Trophoblast cell (in vitro differentiated cells and primary cell): ENCODE data around the gene VRTN.

Source experiments
- DNase-seq, 2 donors: peaks; one replicate each; pipeline ENCODE4 v3.0.0-alpha.2; 2016
- H2AFZ ChIP-seq: 2 replicates; pipeline ENCODE4 v1.6.1; 2013; ENCODE audit warnings: low read length, moderate library complexity, mild to moderate bottlenecking; ENCODE audit not compliant: insufficient read depth, poor library complexity
- H2AK5ac ChIP-seq: 2 replicates; pipeline ENCODE4 v1.6.1; 2013; ENCODE audit warnings: mild to moderate bottlenecking, low read length
- H2BK120ac ChIP-seq: 2 replicates; pipeline ENCODE4 v1.6.1; 2013; ENCODE audit warnings: low read length, mild to moderate bottlenecking, moderate library complexity; ENCODE audit not compliant: insufficient read depth, poor library complexity
- H2BK12ac ChIP-seq: 2 replicates; pipeline ENCODE4 v1.6.1; 2013; ENCODE audit warnings: mild to moderate bottlenecking, low read length, moderate library complexity
- H2BK5ac ChIP-seq: 2 replicates; pipeline ENCODE4 v1.6.1; 2013; ENCODE audit warnings: low read length, low read depth, moderate library complexity, mild to moderate bottlenecking; ENCODE audit not compliant: poor library complexity
- H3K14ac ChIP-seq: 2 replicates; pipeline ENCODE4 v1.6.1; 2013; ENCODE audit warnings: mild to moderate bottlenecking, low read length
- H3K18ac ChIP-seq: 2 replicates; pipeline ENCODE4 v1.6.1; 2013; ENCODE audit warnings: mild to moderate bottlenecking, low read length
- H3K23ac ChIP-seq: 2 replicates; pipeline ENCODE4 v1.6.1; 2013; ENCODE audit warnings: low read length
- H3K27ac ChIP-seq: 2 replicates; pipeline ENCODE4 v1.5.1; 2013; ENCODE audit warnings: low read depth, mild to moderate bottlenecking, inconsistent platforms, low read length, moderate library complexity
- H3K27me3 ChIP-seq: 2 replicates; pipeline ENCODE4 v1.6.1; 2013; ENCODE audit warnings: inconsistent platforms, mild to moderate bottlenecking, low read length, moderate library complexity; ENCODE audit not compliant: insufficient read depth
- H3K36me3 ChIP-seq, 2 experiments: 1 replicate in 1 of 2; 2 replicates in 1 of 2; pipeline ENCODE4 v1.6.1; 2013; ENCODE audit warnings: low read length in 2 of 2, mild to moderate bottlenecking in 2 of 2, moderate library complexity in 1 of 2; ENCODE audit not compliant: insufficient read depth in 2 of 2, control insufficient read depth in 1 of 2
- H3K4ac ChIP-seq: 2 replicates; pipeline ENCODE4 v1.6.1; 2013; ENCODE audit warnings: low read depth, mild to moderate bottlenecking, low read length, moderate library complexity
- H3K4me1 ChIP-seq, 2 experiments: 1 replicate in 1 of 2; 2 replicates in 1 of 2; pipeline ENCODE4 v1.6.1; 2013; ENCODE audit warnings: low read length in 2 of 2, mild to moderate bottlenecking in 2 of 2, moderate library complexity in 1 of 2; ENCODE audit not compliant: insufficient read depth in 2 of 2, control insufficient read depth in 1 of 2
- H3K4me2 ChIP-seq: 2 replicates; pipeline ENCODE4 v1.6.1; 2013; ENCODE audit warnings: inconsistent platforms, mild to moderate bottlenecking, low read length, moderate library complexity
- H3K4me3 ChIP-seq: 2 replicates; pipeline ENCODE4 v1.5.1; 2013; ENCODE audit warnings: mild to moderate bottlenecking, low read depth, low read length, inconsistent platforms
- H3K79me1 ChIP-seq: one replicate; pipeline ENCODE4 v1.6.1; 2013; ENCODE audit warnings: low read length
- H3K79me2 ChIP-seq: 2 replicates; pipeline ENCODE4 v1.6.1; 2013; ENCODE audit warnings: low read length, mild to moderate bottlenecking; ENCODE audit not compliant: control insufficient read depth, insufficient read depth, poor library complexity
- H3K9ac ChIP-seq: 2 replicates; pipeline ENCODE4 v1.6.1; 2013; ENCODE audit warnings: mild to moderate bottlenecking, low read length
- H3K9me3 ChIP-seq: 2 replicates; pipeline ENCODE4 v1.6.1; 2013; ENCODE audit warnings: low read depth, mild to moderate bottlenecking, control low read depth, inconsistent platforms, low read length; ENCODE audit not compliant: insufficient read depth
- H4K12ac ChIP-seq: 2 replicates; pipeline ENCODE4 v1.6.1; 2013; ENCODE audit warnings: low read depth, mild to moderate bottlenecking, low read length, moderate library complexity
- H4K8ac ChIP-seq: 2 replicates; pipeline ENCODE4 v1.6.1; 2013; ENCODE audit warnings: low read depth, mild to moderate bottlenecking, low read length, moderate library complexity
- H4K91ac ChIP-seq: one replicate; pipeline ENCODE4 v1.6.1; 2013; ENCODE audit warnings: low read depth, mild to moderate bottlenecking, low read length, moderate library complexity
- WGBS: extraction: QIAGEN DNeasy Blood & Tissue Kit; methylation state at CpG from one replicate; pipeline ENCODE4 v1.1.7; 2013; ENCODE audit warnings: missing lambda C conversion rate; ENCODE audit not compliant: insufficient read length, insufficient coverage; ENCODE audit errors: extremely low coverage; 5-methylcytosine and 5-hydroxymethylcytosine counted together

The VRTN gene

DNA sequence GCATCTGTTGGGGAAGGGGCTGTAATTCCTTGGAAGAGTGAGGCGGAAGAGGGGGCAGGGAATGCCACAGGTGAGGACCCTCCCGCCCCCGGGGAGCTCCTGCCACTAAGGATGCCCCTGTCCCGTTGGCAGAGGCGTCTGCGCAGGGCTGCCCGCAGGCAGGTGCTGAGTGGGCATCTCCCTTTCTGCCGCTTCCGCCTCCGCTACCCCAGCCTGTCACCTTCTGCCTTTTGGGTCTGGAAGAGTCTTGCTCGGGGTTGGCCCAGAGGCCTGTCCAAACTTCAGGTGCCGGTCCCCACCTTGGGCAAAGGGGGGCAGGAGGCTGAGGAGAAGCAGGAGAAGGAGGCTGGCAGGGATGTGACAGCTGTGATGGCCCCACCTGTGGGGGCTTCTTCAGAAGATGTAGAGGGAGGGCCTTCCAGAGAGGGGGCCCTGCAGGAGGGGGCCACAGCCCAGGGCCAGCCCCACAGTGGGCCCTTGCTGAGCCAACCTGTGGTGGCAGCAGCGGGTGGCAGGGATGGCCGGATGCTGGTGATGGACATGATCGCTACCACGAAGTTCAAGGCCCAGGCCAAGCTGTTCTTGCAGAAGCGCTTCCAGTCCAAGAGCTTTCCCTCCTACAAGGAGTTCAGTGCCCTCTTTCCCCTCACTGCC, 10.0 kb downstream of the VRTN start:
- Histone ChIP-seq H3K14ac (no peak overlapping the region), H2AK5ac (no peak overlapping the region), H3K79me2 (no peaks in the 10 kb centered on the region), H3K36me3 (no peaks in the 10 kb centered on the region), H2AFZ (no peak overlapping the region), H3K4me3 (no peak overlapping the region), H4K12ac (no peak overlapping the region), H3K23ac (no peak overlapping the region), H3K9ac (no peak overlapping the region), H3K4ac (no peak overlapping the region), H3K4me1 (no peaks in the 10 kb centered on the region), H2BK12ac (no peak overlapping the region), H4K91ac (no peak overlapping the region), H2BK5ac (no peak overlapping the region), H3K79me1 (no peaks in the 10 kb centered on the region), H3K27me3 (no peaks in the 10 kb centered on the region), H3K9me3 (no peaks in the 10 kb centered on the region), H4K8ac (no peak overlapping the region), H3K27ac (no peak overlapping the region), H2BK120ac (no peak overlapping the region), H3K18ac (no peak overlapping the region), H3K4me2 (no peak overlapping the region)
- DNase-seq, result no peak
- no CpG with 5 or more reads among the region's 17 CpGs for WGBS

DNA sequence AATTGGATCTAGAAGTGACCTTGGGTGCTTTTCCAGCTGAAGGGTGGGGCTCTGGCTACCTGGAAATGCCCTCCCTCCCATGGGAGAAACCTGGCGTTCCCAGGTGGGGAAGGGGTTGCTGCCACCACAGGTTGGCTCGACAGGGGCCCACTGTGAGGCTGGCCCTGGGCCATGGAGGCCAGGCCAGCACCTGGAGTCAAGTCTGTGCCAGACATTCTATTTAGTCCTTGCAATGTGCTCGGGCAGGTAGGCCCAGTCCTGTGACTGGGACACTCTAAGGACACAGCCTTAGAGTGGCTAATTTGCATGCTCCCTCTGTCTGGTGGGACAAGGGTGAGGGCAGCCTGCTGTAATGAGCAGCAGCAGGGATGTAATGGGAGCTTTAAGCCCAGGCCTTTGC, 11.9 kb downstream of the VRTN start:
- Histone ChIP-seq H3K14ac (no peak overlapping the region), H3K27me3 (no peaks in the 10 kb centered on the region), H2AK5ac (no peak overlapping the region), H3K36me3 (no peaks in the 10 kb centered on the region), H3K4me3 (no peak overlapping the region), H3K18ac (no peak overlapping the region), H4K8ac (no peak overlapping the region), H3K4me1 (no peaks in the 10 kb centered on the region), H2BK120ac (no peak overlapping the region), H3K4me2 (no peak overlapping the region), H3K79me1 (no peaks in the 10 kb centered on the region), H2BK5ac (no peak overlapping the region), H4K91ac (no peak overlapping the region), H4K12ac (no peak overlapping the region), H3K9me3 (no peaks in the 10 kb centered on the region), H3K79me2 (no peaks in the 10 kb centered on the region), H3K23ac (no peak overlapping the region), H3K4ac (no peak overlapping the region), H3K9ac (no peak overlapping the region), H2BK12ac (no peak overlapping the region), H2AFZ (no peak overlapping the region), H3K27ac (no peak overlapping the region)
- DNase-seq, result peak in 1 of 2 donors; percentile 29
- no CpG with 5 or more reads among the region's 3 CpGs for WGBS

DNA sequence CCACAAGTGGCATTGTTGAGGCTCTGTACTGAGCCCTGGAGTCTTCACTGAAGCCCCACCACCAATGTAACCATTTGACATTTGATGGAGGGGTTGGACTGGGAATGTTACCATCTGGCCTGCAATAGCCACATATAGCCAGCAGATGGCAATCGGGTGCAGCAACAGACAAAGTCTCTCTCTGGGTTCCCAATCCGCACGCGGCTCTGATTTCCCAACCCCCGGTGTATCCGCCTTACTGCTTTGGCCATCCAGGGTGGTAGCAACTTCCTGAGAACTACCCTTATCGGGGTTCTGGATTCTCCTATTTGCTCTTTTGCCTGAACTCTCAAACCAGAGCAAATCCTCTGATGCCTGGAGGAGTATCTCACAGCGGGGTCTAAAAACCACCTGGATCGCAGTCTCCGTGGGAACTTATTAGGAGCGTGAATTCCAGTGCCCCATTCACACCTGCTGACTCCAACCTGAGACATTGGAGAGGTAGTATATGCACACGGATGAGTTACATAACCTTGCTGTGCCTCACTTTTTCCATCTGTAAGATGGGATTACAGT, 14.2 kb downstream of the VRTN start:
- Histone ChIP-seq H3K18ac (no peak overlapping the region), H3K4me3 (no peak overlapping the region)
- no CpG with 5 or more reads among the region's 12 CpGs for WGBS

DNA sequence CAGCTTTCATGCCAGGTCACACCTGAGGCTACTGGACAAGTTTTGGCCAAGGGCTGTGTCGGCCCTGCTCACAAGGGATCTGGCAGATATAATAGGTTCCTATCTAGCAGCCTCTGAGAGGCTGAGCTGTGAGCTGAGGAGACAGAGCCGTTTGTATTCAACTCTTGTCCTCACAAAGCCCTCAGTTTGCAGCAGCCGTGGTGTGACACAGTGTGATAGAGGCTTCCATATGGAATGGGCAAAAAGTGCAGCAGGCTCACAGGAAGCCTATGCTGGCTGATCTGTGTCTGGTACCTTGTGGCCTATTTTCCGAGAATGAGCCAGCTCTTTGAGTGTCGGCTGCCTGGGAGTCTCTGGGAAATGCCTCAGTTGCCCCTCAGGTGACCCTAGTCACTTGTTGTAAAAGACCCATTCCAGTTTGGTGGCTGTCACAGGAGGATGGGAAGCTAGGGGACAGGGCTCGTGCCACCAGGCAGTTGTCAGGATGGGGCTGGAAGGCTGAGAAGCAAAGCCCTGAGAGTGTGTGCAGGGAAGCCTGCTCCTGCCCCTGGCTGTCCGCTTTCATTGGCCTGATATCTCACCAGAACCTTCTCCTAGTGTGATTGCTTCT, 16.1 kb downstream of the VRTN start:
- Histone ChIP-seq H3K79me2 (no peaks in the 10 kb centered on the region), H3K14ac (no peak overlapping the region), H2BK5ac (no peak overlapping the region), H3K4me1 (no peaks in the 10 kb centered on the region), H3K27ac (no peak overlapping the region), H3K79me1 (no peaks in the 10 kb centered on the region), H2AK5ac (no peak overlapping the region), H2AFZ (no peak overlapping the region), H3K9ac (no peak overlapping the region), H2BK12ac (no peak overlapping the region), H3K9me3 (no peaks in the 10 kb centered on the region), H3K27me3 (no peaks in the 10 kb centered on the region), H3K23ac (no peak overlapping the region), H4K91ac (no peak overlapping the region), H4K12ac (no peak overlapping the region), H3K18ac (no peak overlapping the region), H2BK120ac (no peak overlapping the region), H3K4me2 (no peak overlapping the region), H3K36me3 (no peaks in the 10 kb centered on the region), H3K4me3 (no peak overlapping the region), H4K8ac (no peak overlapping the region), H3K4ac (no peak overlapping the region)
- no CpG with 5 or more reads among the region's 7 CpGs for WGBS
- no peak for DNase-seq

More for the DNA sequence above, 14.2 kb downstream of the VRTN start:
- no peak overlapping the region for H4K91ac ChIP-seq
- no peaks in the 10 kb centered on the region for H3K27me3 ChIP-seq
- H3K79me1 ChIP-seq, result no peaks in the 10 kb centered on the region
- H2BK5ac ChIP-seq, result no peak overlapping the region
- peak; percentile 73 to 93 for DNase-seq
- H2BK120ac ChIP-seq, result no peak overlapping the region
- H4K8ac ChIP-seq, result no peak overlapping the region
- H3K27ac ChIP-seq, result no peak overlapping the region
- no peak overlapping the region for H2AK5ac ChIP-seq
- H3K14ac ChIP-seq, result no peak overlapping the region
- H3K9ac ChIP-seq, result no peak overlapping the region
- no peaks in the 10 kb centered on the region for H3K4me1 ChIP-seq
- H3K23ac ChIP-seq, result no peak overlapping the region
- H3K36me3 ChIP-seq, result no peaks in the 10 kb centered on the region
- H2AFZ ChIP-seq, result no peak overlapping the region
- H4K12ac ChIP-seq, result no peak overlapping the region
- no peak overlapping the region for H3K4me2 ChIP-seq
- H3K79me2 ChIP-seq, result no peaks in the 10 kb centered on the region
- no peak overlapping the region for H3K4ac ChIP-seq
- no peaks in the 10 kb centered on the region for H3K9me3 ChIP-seq
- no peak overlapping the region for H2BK12ac ChIP-seq
